Stimulated activated CD4-positive, alpha-beta T cell treated with anti-CD3 and anti-CD28 coated beads, Interleukin-2, amount 100 ng/mL, for 24 hours (primary cell): Measurements from ENCODE around the gene SEMA4D.
A peak's percentile ranks its signal among the peaks of the same experiment; 100 is the strongest.

Source experiments
- DNase-seq, 2 donors: peaks; one replicate each; pipeline ENCODE4 v3.0.0-alpha.2; 2020

SEMA4D gene

GRCh38 chr9:89528540-89528939 is 30.6 kb upstream of the SEMA4D start:
- DNase-seq = no peak

GRCh38 chr9:89528131-89528530 is 30.2 kb upstream of the SEMA4D start:
- no peak for DNase-seq

- DNase-seq = no peak
Observed at GRCh38 chr9:89527084-89527483, 29.2 kb upstream of the SEMA4D start.

- no peak for DNase-seq
Observed at GRCh38 chr9:89526667-89527066, 28.8 kb upstream of the SEMA4D start.

- DNase-seq = no peak
Observed at GRCh38 chr9:89525446-89526374, 27.8 kb upstream of the SEMA4D start.

- no peak for DNase-seq
Observed at GRCh38 chr9:89524963-89525362, 27.1 kb upstream of the SEMA4D start.

- DNase-seq = peak; percentile 39 to 50
Observed at GRCh38 chr9:89523948-89524347, 26.0 kb upstream of the SEMA4D start.

GRCh38 chr9:89522959-89523285 is 25.0 kb upstream of the SEMA4D start:
- no peak for DNase-seq

- DNase-seq = peak; percentile 64 to 66
Observed at GRCh38 chr9:89522261-89522958, 24.5 kb upstream of the SEMA4D start.

- DNase-seq = no peak
Observed at GRCh38 chr9:89519366-89519805, 21.5 kb upstream of the SEMA4D start.

- DNase-seq = no peak
Observed at GRCh38 chr9:89518466-89519365, 20.8 kb upstream of the SEMA4D start.

GRCh38 chr9:89515416-89515815 is 17.5 kb upstream of the SEMA4D start:
- no peak for DNase-seq

GRCh38 chr9:89514956-89515355 is 17.0 kb upstream of the SEMA4D start:
- no peak for DNase-seq

GRCh38 chr9:89514337-89514736 is 16.4 kb upstream of the SEMA4D start:
- DNase-seq = no peak

- no peak for DNase-seq
Observed at GRCh38 chr9:89513837-89514236, 15.9 kb upstream of the SEMA4D start.

GRCh38 chr9:89512382-89512781 is 14.5 kb upstream of the SEMA4D start:
- no peak for DNase-seq

- no peak for DNase-seq
Observed at GRCh38 chr9:89508951-89509615, 11.2 kb upstream of the SEMA4D start.

- no peak for DNase-seq
Observed at GRCh38 chr9:89505911-89506310, 8.0 kb upstream of the SEMA4D start.

- no peak for DNase-seq
Observed at GRCh38 chr9:89505048-89505447, 7.1 kb upstream of the SEMA4D start.

- no peak for DNase-seq
Observed at GRCh38 chr9:89502671-89503070, 4.8 kb upstream of the SEMA4D start.

GRCh38 chr9:89502038-89502601 is 4.2 kb upstream of the SEMA4D start:
- DNase-seq = no peak

GRCh38 chr9:89501311-89501898 is 3.5 kb upstream of the SEMA4D start:
- no peak for DNase-seq
